GM19238 (cell line): Measurements from ENCODE around the gene HLA-DQB1.
A peak's percentile ranks its signal among the peaks of the same experiment; 100 is the strongest.
"Not testable (repeated sequence)": the region's sequence is repeated elsewhere in the genome, so short reads cannot be mapped to it uniquely, and the experiment has no call there.

ENCODE experiments used
- DNase-seq: peaks from one replicate; pipeline ENCODE4 v3.0.0; 2011; ENCODE audit warnings: low spot score; ENCODE audit not compliant: insufficient read length

Gene HLA-DQB1

GRCh38 chr6:32662836-32663235 lies 3.6 kb downstream of the HLA-DQB1 start:
- DNase-seq, result no peak

GRCh38 chr6:32662099-32662498 lies 4.4 kb downstream of the HLA-DQB1 start:
- no peak for DNase-seq

GRCh38 chr6:32659856-32660595 lies 6.4 kb downstream of the HLA-DQB1 start:
- DNase-seq, result no peak

GRCh38 chr6:32658268-32658897 lies 8.1 kb downstream of the HLA-DQB1 start:
- no peak for DNase-seq

- DNase-seq, result not testable (repeated sequence)
Measured at GRCh38 chr6:32657819-32658218, 8.6 kb downstream of the HLA-DQB1 start.

- not testable (repeated sequence) for DNase-seq
Measured at GRCh38 chr6:32657329-32657728, 9.1 kb downstream of the HLA-DQB1 start.

GRCh38 chr6:32655203-32655710 lies 11.2 kb downstream of the HLA-DQB1 start:
- DNase-seq, result no peak

GRCh38 chr6:32645047-32645703 lies 21.3 kb downstream of the HLA-DQB1 start:
- no peak for DNase-seq

GRCh38 chr6:32643904-32644303 lies 22.6 kb downstream of the HLA-DQB1 start:
- no peak for DNase-seq

- no peak for DNase-seq
Measured at GRCh38 chr6:32642720-32643106, 23.7 kb downstream of the HLA-DQB1 start.

- not testable (repeated sequence) for DNase-seq
Measured at GRCh38 chr6:32641785-32642719, 24.4 kb downstream of the HLA-DQB1 start.

- DNase-seq, result no peak
Measured at GRCh38 chr6:32641122-32641521, 25.3 kb downstream of the HLA-DQB1 start.

GRCh38 chr6:32639440-32640394 lies 26.7 kb downstream of the HLA-DQB1 start:
- DNase-seq, result no peak

GRCh38 chr6:32638532-32639219 lies 27.8 kb downstream of the HLA-DQB1 start:
- DNase-seq, result no peak

- no peak for DNase-seq
Measured at GRCh38 chr6:32637883-32638282, 28.6 kb downstream of the HLA-DQB1 start.

GRCh38 chr6:32637219-32637880 lies 29.1 kb downstream of the HLA-DQB1 start, which contains the start of gene HLA-DQA1:
Gene HLA-DQA1, plus strand, starts transcription at chr6:32637406. Its CDS starts 53 bp downstream, at chr6:32637459.
- peak; percentile 32 for DNase-seq

GRCh38 chr6:32635526-32636123 lies 30.8 kb downstream of the HLA-DQB1 start:
- no peak for DNase-seq

- DNase-seq, result not testable (repeated sequence)
Measured at GRCh38 chr6:32629793-32630192, 36.7 kb downstream of the HLA-DQB1 start.
